Hematopoietic multipotent progenitor cell (in vitro differentiated cells): ENCODE results near the gene PNMA6F. TPM values are rescaled to one million over a fixed set of nuclear protein-coding genes. Genes with fewer than 3 reads are reported as not detected.
"Not testable (repeated sequence)": the region's sequence is repeated elsewhere in the genome, so short reads cannot be mapped to it uniquely, and the experiment has no call there.

Source experiments
- DNase-seq, 3 donors: peaks; one replicate each; pipeline ENCODE4 v3.0.0-alpha.2; 2011 to 2015; ENCODE audit warnings: low read depth in 2 of 3, low spot score in 2 of 3
- small RNA-seq: library from RNA; depleted of rRNA; stranded (forward); fragments of <200 nt; gene quantifications from one replicate; pipeline ENCODE3, GENCODE V24; 2012
- total RNA-seq: library from RNA; depleted of rRNA; stranded (reverse); fragments of >200 nt; gene quantifications from one replicate; pipeline ENCODE4 v1.2.3, GENCODE V29; 2012

Gene PNMA6F
- total RNA-seq, 1 donor = not detected

- no peak for DNase-seq
These were observed 16.4 kb downstream of the PNMA6F start for GRCh38 chrX:153304988-153305736.

GRCh38 chrX:153303276-153304262 lies 18.0 kb downstream of the PNMA6F start:
- DNase-seq = no peak

- no peak for DNase-seq
These were observed 18.8 kb downstream of the PNMA6F start for GRCh38 chrX:153302796-153303195.

- DNase-seq = no peak
These were observed 19.8 kb downstream of the PNMA6F start for GRCh38 chrX:153301746-153302145.

GRCh38 chrX:153299855-153300254 lies 21.7 kb downstream of the PNMA6F start:
- no peak for DNase-seq

GRCh38 chrX:153297376-153297775 lies 24.2 kb downstream of the PNMA6F start:
- DNase-seq = no peak

- DNase-seq = not testable (repeated sequence)
These were observed 28.0 kb downstream of the PNMA6F start for GRCh38 chrX:153293485-153294071.

GRCh38 chrX:153288807-153289206 lies 32.8 kb downstream of the PNMA6F start:
- DNase-seq = not testable (repeated sequence)

GRCh38 chrX:153285678-153286077 lies 35.9 kb downstream of the PNMA6F start:
- DNase-seq = not testable (repeated sequence)

GRCh38 chrX:153283982-153284381 lies 37.6 kb downstream of the PNMA6F start:
- not testable (repeated sequence) for DNase-seq

- not testable (repeated sequence) for DNase-seq
These were observed 39.8 kb downstream of the PNMA6F start for GRCh38 chrX:153281784-153282183.

GRCh38 chrX:153279304-153279703 lies 42.3 kb downstream of the PNMA6F start:
- not testable (repeated sequence) for DNase-seq

GRCh38 chrX:153276049-153276448 lies 45.5 kb downstream of the PNMA6F start:
- not testable (repeated sequence) for DNase-seq

- DNase-seq = not testable (repeated sequence)
These were observed 46.1 kb downstream of the PNMA6F start for GRCh38 chrX:153275418-153275817.

- DNase-seq = not testable (repeated sequence)
These were observed 49.0 kb downstream of the PNMA6F start for GRCh38 chrX:153272584-153272983.

GRCh38 chrX:153272070-153272469 lies 49.5 kb downstream of the PNMA6F start:
- DNase-seq = not testable (repeated sequence)

Small RNA genes lying within 50 kb of the gene (small RNA-seq; reads per million reads assigned to genes)
- not detected for gene AC152007.1

Other genes with a start within 250 kb of the PNMA6F start
- gene PNMA6A, start 249.3 kb downstream of the PNMA6F start, total RNA-seq = 4.6 TPM
- not detected for gene MAGEA1, start 142.5 kb downstream of the PNMA6F start, total RNA-seq
- gene ZNF275, start 12.4 kb upstream of the PNMA6F start, total RNA-seq = 9.4 TPM
- not detected for gene PNMA6E, start 79.6 kb upstream of the PNMA6F start, total RNA-seq
- gene ZFP92, start 89.7 kb upstream of the PNMA6F start, total RNA-seq = 3.0 TPM
- gene TREX2, start 124.3 kb upstream of the PNMA6F start, total RNA-seq = 4.3 TPM
- 13.5 TPM for gene HAUS7, start 148.8 kb upstream of the PNMA6F start, total RNA-seq
- gene BGN, start 173.2 kb upstream of the PNMA6F start, total RNA-seq = not detected
- not detected for gene ATP2B3, start 195.9 kb upstream of the PNMA6F start, total RNA-seq